Stimulated activated CD8-positive, alpha-beta memory T cell treated with anti-CD3 and anti-CD28 coated beads, Interleukin-12 subunit alpha, Interleukin-12 subunit beta, amount 100 ng/mL, for 1 hour (primary cell): ENCODE data around the gene GFPT1.
"Not testable (repeated sequence)": the region's sequence is repeated elsewhere in the genome, so short reads cannot be mapped to it uniquely, and the experiment has no call there.

ENCODE experiments used
- DNase-seq: peaks from one replicate; pipeline ENCODE4 v3.0.0-alpha.2; 2020; ENCODE audit warnings: low read depth

GFPT1 gene

DNA sequence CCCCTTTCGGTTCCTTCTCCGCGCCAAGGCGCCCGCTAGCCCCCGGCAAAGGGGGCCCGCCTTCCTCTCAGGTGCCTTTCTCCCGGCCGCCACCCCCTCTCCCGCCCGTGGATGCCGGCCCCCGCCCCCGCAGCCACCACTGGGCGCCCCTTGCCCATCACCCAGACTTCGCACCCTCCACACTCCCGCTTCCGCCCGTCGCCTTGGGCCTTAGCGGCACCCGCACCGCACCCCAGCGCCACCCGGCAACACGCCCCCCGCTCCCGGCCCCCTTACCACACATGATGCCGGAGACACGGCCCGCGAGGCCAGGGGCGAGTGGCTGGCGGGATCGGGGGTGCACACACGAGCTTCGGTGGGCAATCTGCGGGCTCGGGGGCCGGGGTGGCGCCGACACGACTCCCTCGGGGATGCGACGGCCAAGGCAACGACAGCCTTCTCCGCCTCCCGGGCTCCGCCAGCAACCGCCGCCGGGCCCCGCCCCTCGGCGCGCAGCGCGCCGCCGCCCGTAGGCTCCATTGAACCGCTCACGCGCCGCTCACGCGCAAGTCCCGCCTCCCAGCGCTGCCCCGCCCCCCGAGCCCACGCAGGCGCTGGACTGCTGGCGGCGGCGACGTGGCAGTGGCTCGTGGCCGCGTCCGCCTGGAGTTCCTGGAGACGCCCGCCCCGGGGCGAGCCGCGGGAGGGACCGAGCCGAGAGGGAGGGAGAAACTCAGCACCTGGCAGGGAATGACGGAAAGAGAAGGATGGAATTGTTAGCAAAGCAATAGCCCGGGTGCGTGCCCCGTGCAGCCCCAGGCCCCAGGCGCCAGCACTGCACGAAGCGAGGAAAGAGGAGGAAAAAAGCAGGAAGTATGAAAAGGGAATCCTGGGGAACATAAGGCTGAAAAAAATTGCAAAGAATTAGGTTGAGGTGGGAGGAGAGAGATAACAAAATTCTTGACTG lies at the start of gene GFPT1:
Gene GFPT1, minus strand, starts transcription at position 439 of the 946 bp plus-strand sequence. Its CDS starts 156 bp downstream, at position 283.
- DNase-seq: peak; percentile 82

- DNase-seq: no peak
These were observed 49.5 kb upstream of the GFPT1 start for GRCh38 chr2:69436596-69436937.

DNA sequence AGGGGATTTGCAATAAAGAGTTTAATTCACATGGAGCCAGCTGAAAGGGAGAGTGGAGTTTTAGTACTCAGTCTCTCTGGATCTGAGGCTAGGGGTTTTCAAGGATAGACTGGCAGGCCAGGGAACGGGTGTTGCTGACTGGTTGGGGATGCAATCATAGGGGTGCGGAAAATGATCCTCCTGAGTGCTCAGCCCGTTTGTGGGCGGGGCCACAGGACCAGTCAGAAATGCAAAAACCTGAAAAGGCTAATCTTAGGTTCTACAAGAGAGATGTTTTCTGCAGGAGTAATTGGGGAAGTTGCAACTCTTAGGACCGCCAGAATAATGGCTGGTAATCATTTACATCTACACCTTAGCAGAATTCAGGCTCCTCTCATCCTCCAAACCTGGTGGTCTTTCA lies 47.7 kb upstream of the GFPT1 start:
- DNase-seq: no peak

- no peak for DNase-seq
These were observed 42.6 kb upstream of the GFPT1 start for GRCh38 chr2:69429491-69430183.

- no peak for DNase-seq
These were observed 42.0 kb upstream of the GFPT1 start for GRCh38 chr2:69428981-69429380.

DNA sequence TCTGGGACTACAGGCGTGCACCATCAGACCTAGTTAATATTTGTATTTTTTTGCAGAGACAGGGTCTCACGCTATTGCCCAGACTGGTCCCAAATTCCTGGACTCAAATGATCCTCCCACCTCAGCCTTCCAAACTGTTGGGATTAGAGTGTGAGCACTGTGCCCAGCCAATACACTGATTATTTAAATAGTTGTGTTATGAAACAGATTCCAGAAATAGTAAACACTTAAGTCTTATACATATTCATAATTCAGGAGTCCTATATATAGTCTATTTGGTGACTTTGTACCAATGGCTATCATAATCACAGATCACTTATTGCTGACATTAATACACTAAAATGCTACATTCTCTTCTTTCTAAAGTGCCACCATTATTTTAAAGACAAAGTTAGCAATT lies 37.4 kb upstream of the GFPT1 start:
- no peak for DNase-seq

- DNase-seq: no peak
These were observed 35.2 kb upstream of the GFPT1 start for GRCh38 chr2:69422198-69422597.

DNA sequence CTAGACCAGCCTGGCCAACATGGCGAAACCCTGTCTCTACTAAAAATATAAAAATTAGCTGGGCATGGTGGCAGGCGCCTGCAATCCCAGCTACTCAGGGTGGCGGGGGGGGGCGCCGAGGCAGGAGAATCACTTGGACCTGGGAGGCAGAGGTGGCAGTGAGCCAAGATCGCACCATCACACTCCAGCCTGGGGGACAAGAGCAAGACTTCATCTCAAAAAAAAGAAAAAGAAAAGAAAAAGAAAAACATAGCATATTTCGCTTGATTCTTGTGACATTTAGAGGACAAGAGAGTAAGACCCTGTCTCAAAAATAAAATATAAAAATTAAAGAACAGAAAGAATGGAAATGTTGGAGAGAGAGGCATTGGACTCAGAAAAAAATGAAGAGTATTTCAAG lies 32.1 kb upstream of the GFPT1 start:
- not testable (repeated sequence) for DNase-seq

DNA sequence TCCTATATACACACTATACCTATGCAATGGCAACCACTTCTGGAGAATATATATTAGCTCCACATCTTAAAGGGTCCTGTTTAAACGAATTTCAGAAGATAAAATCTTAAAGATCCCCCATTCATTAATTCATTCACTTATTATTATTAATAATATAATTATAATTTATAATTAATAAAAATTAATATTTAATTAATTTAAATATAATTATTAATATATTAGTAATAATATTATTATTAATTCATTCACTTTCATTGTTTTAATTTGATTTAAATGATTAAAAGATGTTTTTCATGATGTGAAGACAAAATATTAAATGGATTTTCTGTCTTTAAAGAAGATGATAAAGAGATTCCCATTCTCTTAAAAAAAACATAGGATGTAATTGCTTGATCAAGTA lies 29.1 kb upstream of the GFPT1 start:
- DNase-seq: no peak

GRCh38 chr2:69411120-69411519 lies 24.1 kb upstream of the GFPT1 start:
- DNase-seq: no peak

- no peak for DNase-seq
These were observed 18.3 kb upstream of the GFPT1 start for GRCh38 chr2:69405306-69405705.

GRCh38 chr2:69400121-69400520 lies 13.1 kb upstream of the GFPT1 start:
- DNase-seq: no peak

DNA sequence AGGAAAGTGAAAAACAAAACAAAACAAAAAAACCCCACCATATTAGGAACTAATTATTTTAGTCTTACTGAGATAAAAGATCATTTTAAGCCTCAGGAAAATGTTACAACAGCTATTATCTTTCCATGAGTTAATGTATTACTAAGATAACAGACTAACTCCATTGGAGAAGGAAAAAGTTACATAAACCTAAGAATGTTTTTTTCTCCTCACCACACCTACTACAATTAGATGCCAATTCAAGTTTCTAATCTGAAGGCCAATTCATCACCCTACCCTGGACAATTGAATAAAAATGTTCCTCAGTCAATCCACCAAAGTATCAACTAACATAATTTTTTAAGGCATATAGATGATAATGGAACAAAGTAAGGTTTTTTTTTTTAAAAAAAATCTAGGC lies 10.2 kb upstream of the GFPT1 start:
- DNase-seq: no peak

GRCh38 chr2:69395866-69396265 lies 8.8 kb upstream of the GFPT1 start:
- no peak for DNase-seq

DNA sequence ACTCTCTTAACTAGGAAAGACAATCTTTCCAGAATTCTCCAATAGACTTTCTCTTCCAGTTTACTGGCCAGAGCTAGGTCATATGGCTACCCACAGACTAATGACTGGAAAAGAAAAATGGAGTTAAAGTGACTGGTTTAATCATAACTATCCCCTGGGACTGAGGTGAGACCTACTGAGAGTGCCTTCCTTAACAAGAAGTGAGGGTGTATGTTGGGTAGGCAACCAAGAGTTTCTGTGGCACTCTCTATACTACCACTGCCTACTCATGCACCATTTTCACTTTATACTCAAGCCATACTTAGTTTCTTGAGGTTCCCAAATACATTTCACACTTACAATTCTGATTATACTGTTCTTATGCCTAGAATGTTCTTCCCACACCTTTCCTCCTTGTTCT lies 6.9 kb upstream of the GFPT1 start:
- DNase-seq: no peak

- DNase-seq: no peak
These were observed 3.4 kb upstream of the GFPT1 start for GRCh38 chr2:69390471-69390870.

DNA sequence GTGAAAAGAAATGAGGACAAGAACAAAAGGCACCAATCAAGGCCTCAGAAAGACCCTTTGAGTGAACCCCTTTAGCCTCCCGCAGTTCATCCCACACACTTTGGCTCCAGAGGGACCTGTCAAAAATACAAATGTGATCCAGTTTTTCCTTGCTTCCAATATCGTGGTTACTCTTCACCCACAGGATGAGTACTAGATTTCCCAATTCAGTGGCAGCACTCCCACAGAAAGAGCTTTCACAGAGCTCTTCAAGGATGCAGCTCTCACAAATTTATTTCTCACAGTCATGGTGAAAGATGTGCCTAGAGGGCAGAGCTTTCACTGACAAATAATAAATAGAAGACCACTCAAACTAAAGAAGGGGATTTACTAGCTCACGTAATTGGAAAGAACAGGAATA lies 3.0 kb upstream of the GFPT1 start:
- DNase-seq: no peak

DNA sequence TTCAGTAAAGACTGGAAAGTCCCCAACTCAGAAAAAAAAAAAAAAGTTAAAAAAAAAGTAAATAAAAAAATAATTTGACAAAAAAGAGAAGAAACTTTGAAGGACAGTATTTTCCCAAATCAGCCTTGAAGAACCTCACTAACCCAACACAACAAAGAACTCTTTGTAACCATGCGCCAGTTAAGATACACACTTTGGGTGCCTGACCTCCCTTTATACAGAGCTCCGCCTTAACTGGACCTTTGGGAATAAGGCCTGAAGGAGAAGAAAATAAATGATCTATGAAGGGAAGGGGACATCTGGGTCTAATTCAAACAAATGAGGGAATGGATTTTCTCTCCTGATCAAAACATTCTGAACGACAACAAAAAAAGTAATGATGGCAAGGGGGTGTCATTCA lies 2.2 kb upstream of the GFPT1 start:
- DNase-seq: no peak

- no peak for DNase-seq
These were observed 899 bp upstream of the GFPT1 start for GRCh38 chr2:69387770-69388481.

DNA sequence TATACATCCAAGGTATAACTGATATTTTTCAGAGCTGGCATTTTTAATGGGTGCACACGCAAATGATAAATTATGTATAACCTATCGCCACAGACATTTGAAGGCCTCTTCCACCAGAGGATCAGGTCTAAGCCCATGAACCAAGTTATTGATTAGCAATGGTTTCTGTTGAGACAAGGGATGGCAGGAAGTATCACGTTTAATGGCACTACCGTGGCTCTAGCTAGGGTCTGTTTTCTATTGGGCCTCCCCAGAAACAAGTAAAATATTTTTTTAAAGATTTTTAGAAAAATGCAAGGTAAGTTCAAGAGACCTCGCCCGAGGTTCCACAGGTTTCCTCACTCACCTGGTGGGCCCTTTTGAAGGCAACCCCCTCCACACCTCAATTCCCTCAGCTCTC lies 667 bp downstream of the GFPT1 start:
- no peak for DNase-seq

GRCh38 chr2:69385443-69386151 lies 1.4 kb downstream of the GFPT1 start:
- DNase-seq: no peak

DNA sequence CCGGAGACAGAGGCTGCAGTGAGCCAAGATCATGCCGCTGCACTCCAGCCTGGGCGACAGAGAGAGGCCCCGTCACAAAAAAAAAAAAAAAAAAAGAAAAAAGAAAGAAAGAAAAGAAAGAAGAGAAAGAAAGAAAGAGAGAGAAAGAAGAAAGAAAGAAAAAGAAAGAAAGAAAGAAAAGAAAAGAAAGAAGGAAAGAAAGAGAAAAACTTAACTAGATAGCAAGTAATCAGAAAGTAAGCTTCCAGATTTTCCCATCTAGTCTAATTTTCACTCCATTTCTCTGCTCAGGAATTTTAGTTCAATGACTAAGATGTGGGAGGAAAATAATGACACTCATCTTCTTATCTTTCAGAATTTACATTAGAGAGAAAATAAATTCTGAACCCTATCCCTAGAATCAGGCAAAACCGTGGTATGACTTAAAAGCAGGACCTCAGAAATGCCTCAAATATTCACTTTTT lies 2.4 kb downstream of the GFPT1 start:
- no peak for DNase-seq
